ENCODE data around the gene MLYCD.

- TF ChIP-seq CTCF (IDR thresholded peaks at IDR 0.05) (no peak), POLR2A (IDR thresholded peaks at IDR 0.05) (no peak)
Measured at GRCh38 chr16:83932955-83933673, 34.2 kb downstream of the MLYCD start.
